Measurements from ENCODE around the gene CRYZL1. TPM values are rescaled to one million over a fixed set of nuclear protein-coding genes. Genes with fewer than 3 reads are reported as not detected.
A peak's percentile ranks its signal among the peaks of the same experiment; 100 is the strongest.

Gene CRYZL1
- total RNA-seq, 6 experiments from 2014 or later, result 28.0 to 32.8 (median 30.2) TPM

- no peaks in the 10 kb centered on the region for H3K36me3 Mint-ChIP-seq (ENCODE audit: low read depth)
- peaks cover 73% of the 10 kb centered on the region for H3K4me1 Mint-ChIP-seq (ENCODE audit: low read depth)
- H3K27me3 Mint-ChIP-seq (ENCODE audit: insufficient read depth), result no peaks in the 10 kb centered on the region
- no peak for TF ChIP-seq CTCF (IDR thresholded peaks at IDR 0.05)
- H3K27ac Mint-ChIP-seq, result peak overlapping the region; percentile 80
- H3K9me3 Mint-ChIP-seq, result no peaks in the 10 kb centered on the region
- DNase-seq, result peak; percentile 69
- H3K4me3 Mint-ChIP-seq, result peak overlapping the region; percentile 47
Observed at GRCh38 chr21:33685613-33686197, 44.2 kb upstream of the CRYZL1 start.

GRCh38 chr21:33684923-33685560, 43.5 kb upstream of the CRYZL1 start:
- Mint-ChIP-seq H3K36me3 (ENCODE audit: low read depth) (no peaks in the 10 kb centered on the region), H3K9me3 (no peaks in the 10 kb centered on the region), H3K27me3 (ENCODE audit: insufficient read depth) (no peaks in the 10 kb centered on the region), H3K27ac (peak overlapping the region; percentile 80), H3K4me3 (peak overlapping the region; percentile 47), H3K4me1 (ENCODE audit: low read depth) (peaks cover 74% of the 10 kb centered on the region)
- no peak for TF ChIP-seq CTCF (IDR thresholded peaks at IDR 0.05)
- no peak for DNase-seq

- H3K4me1 Mint-ChIP-seq (ENCODE audit: low read depth), result peaks cover 74% of the 10 kb centered on the region
- no peak for TF ChIP-seq CTCF (IDR thresholded peaks at IDR 0.05)
Observed at GRCh38 chr21:33684068-33684467, 42.5 kb upstream of the CRYZL1 start.

GRCh38 chr21:33682992-33683627, 41.6 kb upstream of the CRYZL1 start:
- TF ChIP-seq CTCF (IDR thresholded peaks at IDR 0.05), result no peak
- DNase-seq, result peak; percentile 81
- H3K4me1 Mint-ChIP-seq (ENCODE audit: low read depth), result peaks cover 74% of the 10 kb centered on the region
- peaks cover 4% of the 10 kb centered on the region; the same call in 1 of the 2 replicates for H3K36me3 Mint-ChIP-seq (ENCODE audit: low read depth)
- H3K27ac Mint-ChIP-seq, result peak overlapping the region; percentile 85
- H3K4me3 Mint-ChIP-seq, result peak overlapping the region; percentile 75
- no peaks in the 10 kb centered on the region for H3K27me3 Mint-ChIP-seq (ENCODE audit: insufficient read depth)
- no peaks in the 10 kb centered on the region for H3K9me3 Mint-ChIP-seq

More at GRCh38 chr21:33684068-33684467, 42.5 kb upstream of the CRYZL1 start:
- peak overlapping the region; percentile 75 for H3K4me3 Mint-ChIP-seq
- H3K9me3 Mint-ChIP-seq, result no peaks in the 10 kb centered on the region
- DNase-seq, result no peak
- no peaks in the 10 kb centered on the region for H3K36me3 Mint-ChIP-seq (ENCODE audit: low read depth)
- H3K27me3 Mint-ChIP-seq (ENCODE audit: insufficient read depth), result no peaks in the 10 kb centered on the region
- peak overlapping the region; percentile 85 for H3K27ac Mint-ChIP-seq

- Mint-ChIP-seq H3K27me3 (ENCODE audit: insufficient read depth) (no peaks in the 10 kb centered on the region), H3K27ac (peak overlapping the region; percentile 28; the same call in 1 of the 2 replicates), H3K36me3 (ENCODE audit: low read depth) (peaks cover 4% of the 10 kb centered on the region; the same call in 1 of the 2 replicates), H3K9me3 (no peaks in the 10 kb centered on the region), H3K4me3 (no peak overlapping the region), H3K4me1 (ENCODE audit: low read depth) (peaks cover 55% of the 10 kb centered on the region)
- no peak for DNase-seq
- TF ChIP-seq CTCF (IDR thresholded peaks at IDR 0.05), result no peak
Observed at GRCh38 chr21:33680870-33681269, 39.3 kb upstream of the CRYZL1 start.
